Femur (tissue), 1 donor: ENCODE measurements around the gene NCDN.
"Not testable (repeated sequence)": the region's sequence is repeated elsewhere in the genome, so short reads cannot be mapped to it uniquely, and the experiment has no call there.

ENCODE experiments used
- DNase-seq: peaks from one replicate; pipeline ENCODE4 v3.0.0-alpha.2; 2017

Gene NCDN

GRCh38 chr1:35572296-35572695 lies 14.7 kb downstream of the NCDN start:
- no peak for DNase-seq

- DNase-seq: no peak
Measured at GRCh38 chr1:35573198-35574124, 15.9 kb downstream of the NCDN start, which contains the start of gene TFAP2E. Gene TFAP2E, plus strand, starts transcription at chr1:35573314. Its CDS starts 264 bp downstream, at chr1:35573578.

- DNase-seq: no peak
Measured at GRCh38 chr1:35574125-35574654, 16.6 kb downstream of the NCDN start.

GRCh38 chr1:35574655-35575415 lies 17.2 kb downstream of the NCDN start:
- DNase-seq: no peak

- DNase-seq: no peak
Measured at GRCh38 chr1:35575416-35575958, 17.9 kb downstream of the NCDN start.

- no peak for DNase-seq
Measured at GRCh38 chr1:35576061-35576765, 18.6 kb downstream of the NCDN start.

GRCh38 chr1:35576766-35577070 lies 19.1 kb downstream of the NCDN start:
- DNase-seq: not testable (repeated sequence)

GRCh38 chr1:35577071-35577998 lies 19.7 kb downstream of the NCDN start:
- DNase-seq: peak; percentile 63

GRCh38 chr1:35580949-35581388 lies 23.4 kb downstream of the NCDN start:
- no peak for DNase-seq

GRCh38 chr1:35581621-35582020 lies 24.0 kb downstream of the NCDN start:
- not testable (repeated sequence) for DNase-seq

GRCh38 chr1:35585281-35585680 lies 27.7 kb downstream of the NCDN start:
- DNase-seq: no peak

GRCh38 chr1:35585805-35586204 lies 28.2 kb downstream of the NCDN start:
- DNase-seq: not testable (repeated sequence)

- no peak for DNase-seq
Measured at GRCh38 chr1:35586808-35587207, 29.2 kb downstream of the NCDN start.

- DNase-seq: no peak
Measured at GRCh38 chr1:35587736-35588135, 30.1 kb downstream of the NCDN start.

GRCh38 chr1:35588197-35588910 lies 30.8 kb downstream of the NCDN start:
- DNase-seq: no peak

GRCh38 chr1:35589516-35590427 lies 32.2 kb downstream of the NCDN start:
- no peak for DNase-seq

- DNase-seq: no peak
Measured at GRCh38 chr1:35590476-35591040, 33.0 kb downstream of the NCDN start.

GRCh38 chr1:35591211-35591610 lies 33.6 kb downstream of the NCDN start:
- DNase-seq: no peak
